ENCODE results near the gene RPL31. TPM values are rescaled to one million over a fixed set of nuclear protein-coding genes. Genes with fewer than 3 reads are reported as not detected.

Gene RPL31
- total and polyA plus RNA-seq, 4 donors: 1,020 to 6,954 (median 2,548) TPM

DNA sequence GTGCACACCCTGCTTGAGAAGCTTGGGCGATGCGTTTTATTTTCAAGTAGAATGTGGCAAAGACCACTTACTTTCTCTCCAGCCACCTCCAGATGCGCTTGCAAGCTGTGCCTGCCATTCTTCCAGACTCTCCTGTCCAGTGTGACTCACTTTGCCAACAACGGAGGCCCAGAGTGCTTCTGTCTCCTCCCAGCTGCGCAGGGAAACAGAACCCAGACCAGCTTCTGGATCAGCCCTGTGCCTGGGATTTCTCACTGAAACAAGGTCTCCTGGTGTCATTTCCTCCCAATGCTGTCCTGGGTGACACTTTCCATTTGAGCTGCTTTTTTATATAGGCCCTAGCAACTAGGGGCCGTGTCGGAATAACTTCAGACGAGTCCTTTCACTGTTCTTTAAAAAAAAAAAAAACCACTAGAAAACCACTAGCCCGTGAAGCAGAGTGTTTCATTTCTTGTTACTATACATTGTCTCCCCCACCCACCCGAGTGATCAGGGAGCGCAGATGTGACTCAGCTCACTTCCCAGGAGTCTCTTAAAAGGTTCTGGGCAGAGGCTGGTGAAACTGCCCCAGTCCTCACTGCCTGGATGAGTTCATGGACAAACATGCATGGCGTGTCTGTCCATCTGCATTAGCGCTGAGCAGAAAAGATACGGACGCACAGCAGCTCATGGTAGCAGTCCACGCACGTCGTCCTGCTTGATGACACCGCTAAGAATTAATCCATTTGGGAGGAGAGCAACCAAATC lies 25.3 kb upstream of the RPL31 start:
- H3K9ac ChIP-seq (ENCODE audit: insufficient read depth in 1 of 2, low read length in 2 of 2): no peak overlapping the region
- DNase-seq: no peak
- peaks cover 0 to 31% (median under 1%) of the 10 kb centered on the region in 4 donors for H3K36me3 ChIP-seq (ENCODE audit: control insufficient read depth in 4 of 4, insufficient read depth in 4 of 4, low read length in 4 of 4)
- WGBS, 2 donors: 88 to 89% methylated on average over 19 of the region's 19 CpGs
- no peaks in the 10 kb centered on the region for H3K27me3 ChIP-seq (ENCODE audit: control insufficient read depth in 3 of 3, insufficient read depth in 3 of 3, low read length in 2 of 3)
- no peaks in the 10 kb centered on the region for H3K9me3 ChIP-seq (ENCODE audit: control insufficient read depth in 4 of 4, insufficient read depth in 3 of 4, low read length in 3 of 4)
- no peak for ATAC-seq (ENCODE audit: insufficient read depth, low FRiP score)
- no peaks in the 10 kb centered on the region for H3K4me1 ChIP-seq (ENCODE audit: control insufficient read depth in 5 of 5, insufficient read depth in 5 of 5, low read length in 5 of 5)
- H3K27ac ChIP-seq (ENCODE audit: low read depth in 1 of 2, low read length in 1 of 2): no peak overlapping the region
- H3K4me3 ChIP-seq: no peak overlapping the region
- TF ChIP-seq, protein P1, sequence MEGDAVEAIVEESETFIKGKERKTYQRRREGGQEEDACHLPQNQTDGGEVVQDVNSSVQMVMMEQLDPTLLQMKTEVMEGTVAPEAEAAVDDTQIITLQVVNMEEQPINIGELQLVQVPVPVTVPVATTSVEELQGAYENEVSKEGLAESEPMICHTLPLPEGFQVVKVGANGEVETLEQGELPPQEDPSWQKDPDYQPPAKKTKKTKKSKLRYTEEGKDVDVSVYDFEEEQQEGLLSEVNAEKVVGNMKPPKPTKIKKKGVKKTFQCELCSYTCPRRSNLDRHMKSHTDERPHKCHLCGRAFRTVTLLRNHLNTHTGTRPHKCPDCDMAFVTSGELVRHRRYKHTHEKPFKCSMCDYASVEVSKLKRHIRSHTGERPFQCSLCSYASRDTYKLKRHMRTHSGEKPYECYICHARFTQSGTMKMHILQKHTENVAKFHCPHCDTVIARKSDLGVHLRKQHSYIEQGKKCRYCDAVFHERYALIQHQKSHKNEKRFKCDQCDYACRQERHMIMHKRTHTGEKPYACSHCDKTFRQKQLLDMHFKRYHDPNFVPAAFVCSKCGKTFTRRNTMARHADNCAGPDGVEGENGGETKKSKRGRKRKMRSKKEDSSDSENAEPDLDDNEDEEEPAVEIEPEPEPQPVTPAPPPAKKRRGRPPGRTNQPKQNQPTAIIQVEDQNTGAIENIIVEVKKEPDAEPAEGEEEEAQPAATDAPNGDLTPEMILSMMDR (IDR thresholded peaks at IDR 0.05; ENCODE audit: control extremely low read depth, extremely low read depth): no peak

DNA sequence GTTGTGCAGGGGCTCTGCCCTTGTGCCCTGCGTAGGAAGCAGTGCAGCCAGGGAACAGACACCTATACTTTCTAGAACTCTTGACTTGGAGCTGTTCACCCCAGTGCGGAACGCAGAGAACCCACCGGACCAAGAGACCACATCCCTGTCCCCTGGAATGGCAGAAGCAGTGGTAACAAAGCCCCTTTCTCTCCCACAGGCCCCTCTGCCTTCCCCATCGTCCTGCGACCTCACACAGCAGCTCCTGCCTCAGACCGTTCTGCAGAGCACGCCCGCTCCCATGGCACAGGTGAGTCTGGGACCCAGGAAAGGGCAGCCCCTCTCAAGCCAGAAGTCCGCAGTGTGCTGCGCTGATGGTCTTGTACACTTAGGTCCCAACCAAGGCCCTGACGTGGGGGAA lies 24.6 kb upstream of the RPL31 start:
- ATAC-seq (ENCODE audit: insufficient read depth, low FRiP score) (no peak), DNase-seq (no peak)
- WGBS, 2 donors: 86 to 92% methylated on average over 12 of the region's 12 CpGs

DNA sequence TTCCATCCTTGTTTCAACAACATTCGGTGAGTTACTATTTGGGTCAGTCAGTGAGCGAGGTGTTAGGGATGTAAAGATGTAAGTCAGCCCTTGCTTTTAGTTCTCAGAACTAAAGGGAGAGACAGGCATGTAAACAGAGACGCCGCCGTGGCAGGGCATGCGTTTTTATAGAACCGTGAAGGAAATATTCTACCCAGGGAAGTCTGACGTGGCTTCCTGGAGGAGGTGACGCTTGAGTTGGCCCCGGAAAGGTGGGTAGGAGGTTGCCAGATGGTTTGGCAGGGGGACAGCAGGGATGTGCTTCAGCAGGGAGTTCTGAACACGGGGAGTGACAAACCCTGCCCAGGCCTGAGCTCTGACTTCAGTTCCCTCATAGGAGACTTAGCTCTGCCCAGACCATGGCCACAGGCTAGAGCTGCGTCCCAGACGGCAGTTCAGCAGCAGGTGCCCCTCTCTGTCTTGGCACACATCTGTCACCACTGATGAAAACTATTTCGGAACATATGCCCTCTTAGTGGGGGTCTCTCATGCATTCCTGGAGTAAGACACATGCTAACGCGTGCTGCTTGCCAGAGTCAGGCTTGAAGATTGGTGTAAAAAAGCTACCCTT lies 23.4 kb upstream of the RPL31 start:
- H3K27me3 ChIP-seq (ENCODE audit: control insufficient read depth in 3 of 3, insufficient read depth in 3 of 3, low read length in 2 of 3): no peaks in the 10 kb centered on the region
- no peak overlapping the region for H3K9ac ChIP-seq (ENCODE audit: insufficient read depth in 1 of 2, low read length in 2 of 2)
- H3K36me3 ChIP-seq (ENCODE audit: control insufficient read depth in 4 of 4, insufficient read depth in 4 of 4, low read length in 4 of 4): peaks cover 0 to 35% (median under 1%) of the 10 kb centered on the region in 4 donors
- WGBS, 2 donors: 73 to 75% methylated on average over 16 of the region's 16 CpGs
- no peaks in the 10 kb centered on the region for H3K4me1 ChIP-seq (ENCODE audit: control insufficient read depth in 5 of 5, insufficient read depth in 5 of 5, low read length in 5 of 5)
- DNase-seq (no peak), ATAC-seq (ENCODE audit: insufficient read depth, low FRiP score) (no peak)
- H3K27ac ChIP-seq (ENCODE audit: low read depth in 1 of 2, low read length in 1 of 2): no peak overlapping the region
- H3K9me3 ChIP-seq (ENCODE audit: control insufficient read depth in 4 of 4, insufficient read depth in 3 of 4, low read length in 3 of 4): no peaks in the 10 kb centered on the region
- no peak overlapping the region for H3K4me3 ChIP-seq
- TF ChIP-seq, protein P1 (IDR thresholded peaks at IDR 0.05; ENCODE audit: control extremely low read depth, extremely low read depth): no peak

More for the DNA sequence above, 24.6 kb upstream of the RPL31 start:
- no peak overlapping the region for H3K9ac ChIP-seq (ENCODE audit: insufficient read depth in 1 of 2, low read length in 2 of 2)
- H3K4me3 ChIP-seq: no peak overlapping the region
- H3K27me3 ChIP-seq (ENCODE audit: control insufficient read depth in 3 of 3, insufficient read depth in 3 of 3, low read length in 2 of 3): no peaks in the 10 kb centered on the region
- no peaks in the 10 kb centered on the region for H3K9me3 ChIP-seq (ENCODE audit: control insufficient read depth in 4 of 4, insufficient read depth in 3 of 4, low read length in 3 of 4)
- H3K36me3 ChIP-seq (ENCODE audit: control insufficient read depth in 4 of 4, insufficient read depth in 4 of 4, low read length in 4 of 4): peaks cover 0 to 35% (median under 1%) of the 10 kb centered on the region in 4 donors
- no peaks in the 10 kb centered on the region for H3K4me1 ChIP-seq (ENCODE audit: control insufficient read depth in 5 of 5, insufficient read depth in 5 of 5, low read length in 5 of 5)
- TF ChIP-seq, protein P1 (IDR thresholded peaks at IDR 0.05; ENCODE audit: control extremely low read depth, extremely low read depth): no peak
- no peak overlapping the region for H3K27ac ChIP-seq (ENCODE audit: low read depth in 1 of 2, low read length in 1 of 2)

Measured in lung (tissue), 12 donors.